Heart left ventricle (tissue), 16 donors: ENCODE data around the gene ERLEC1. TPM values are rescaled to one million over a fixed set of nuclear protein-coding genes. Genes with fewer than 3 reads are reported as not detected.
"Not testable (repeated sequence)": the region's sequence is repeated elsewhere in the genome, so short reads cannot be mapped to it uniquely, and the experiment has no call there.

Experiments used
- ATAC-seq, 4 donors: fragments of 200-7000 bp; cut with Tn5 transposase; one replicate each; pipeline ENCODE4 v1.9.1; 2020 to 2022; ENCODE audit warnings: moderate library complexity in 4 of 4, mild to moderate bottlenecking in 3 of 4, moderate number of reproducible peaks in 1 of 4
- DNase-seq, 5 donors: peaks; one replicate each; pipeline ENCODE4 v3.0.0-alpha.2; 2020
- H3K27ac ChIP-seq, 12 donors: fragments of 200-600 bp; sonication (generic) in 4 of 12; one replicate each; pipeline versions ENCODE4 v1.5.0 to v1.8.0; 2016 to 2022; ENCODE audit warnings: mild to moderate bottlenecking in 2 of 12
- H3K27me3 ChIP-seq, 9 donors: fragments of 200-600 bp; sonication (generic) in 2 of 9; one replicate each; pipeline versions ENCODE4 v1.5.1 to v1.8.0; 2016 to 2022; ENCODE audit warnings: mild to moderate bottlenecking in 3 of 9
- H3K36me3 ChIP-seq, 9 donors: fragments of 200-600 bp; sonication (generic) in 2 of 9; one replicate each; pipeline versions ENCODE4 v1.5.0 to v1.8.0; 2018 to 2022; ENCODE audit warnings: mild to moderate bottlenecking in 2 of 9
- H3K4me1 ChIP-seq, 12 donors: fragments of 200-600 bp; sonication (generic) in 4 of 12; one replicate each; pipeline versions ENCODE4 v1.5.0 to v1.8.0; 2016 to 2022; ENCODE audit warnings: mild to moderate bottlenecking in 3 of 12
- H3K4me3 ChIP-seq, 12 donors: fragments of 200-600 bp; sonication (generic) in 4 of 12; one replicate each; pipeline versions ENCODE4 v1.5.0 to v1.8.0; 2017 to 2022; ENCODE audit warnings: mild to moderate bottlenecking in 9 of 12, moderate library complexity in 4 of 12
- H3K9me3 ChIP-seq, 12 donors: fragments of 200-600 bp; sonication (generic) in 4 of 12; one replicate each; pipeline versions ENCODE4 v1.5.0 to v1.8.0; 2016 to 2022; ENCODE audit warnings: mild to moderate bottlenecking in 1 of 12
- CTCF ChIP-seq, 12 donors: fragments of 200-600 bp; sonication (generic) in 4 of 12; IDR thresholded peaks; one replicate each; pipeline versions ENCODE4 v1.5.0 to v1.8.0; 2018 to 2022; ENCODE audit warnings: antibody characterized with exemption in 12 of 12, mild to moderate bottlenecking in 5 of 12
- POLR2A ChIP-seq, 2 donors: fragments of 450-650 bp; IDR thresholded peaks; one replicate each; pipeline ENCODE4 v1.6.1; 2017; ENCODE audit warnings: antibody characterized with exemption in 2 of 2, mild to moderate bottlenecking in 2 of 2, moderate library complexity in 2 of 2
- WGBS, 4 donors: extraction: QIAGEN DNeasy Blood & Tissue Kit in 2 of 4; methylation state at CpG; one replicate each; pipeline versions ENCODE4 v1.1.5 to v1.1.7; 2013 to 2018; 5-methylcytosine and 5-hydroxymethylcytosine counted together
- intact Hi-C, 10 donors: fragments of 100-400 bp; cut with DNase I; formaldehyde crosslinking; loops; one replicate each; pipeline versions ENCODE4 v1.11.1 to v1.14.2; 2022
- polyA plus RNA-seq, 2 donors: library from polyadenylated mRNA; stranded (reverse); fragments of 200-250 nt; gene quantifications; one replicate each; pipeline ENCODE4 v1.2.3, GENCODE V29; 2013
- total RNA-seq, 9 donors: library from RNA; depleted of rRNA in 2 of 9; stranded (reverse); fragments of >200 nt in 2 of 9; fragmentation: NEBNext Ultra II Directional in 3 of 9; extraction: Animal tissue kit (Norgen Biotek cat#: 25700) in 3 of 9; gene quantifications; one replicate each; pipeline versions ENCODE4 v1.1.0 to v1.2.4, GENCODE V29; 2016 to 2023
- donor health status: ischemic (EF 13 %, LVEDD 7.1; RV severe dilation, severe dysfunction).
- donor health status: healthy with polysubstance abuse.
- donor health status: DM: no; HTN: yes; CAD: no.
- donor health status: DM: no; HTN: no; CAD: no.
- donor health status: ischemic (EF 25% LVEDD 6.9; RV normal size, moderate dysfunction).
- donor health status: ischemic (EF 25% LVEDD 5.7; RV mildly dilated, moderate dysfunction).
- donor health status: healthy.
- donor health status: DM: yes; HTN: yes; CAD: no.
- donor health status: ischemic (EF 35%, LVEDD 5.7; RV mildly dilated, moderate dysfunction).
- donor health status: nonischemic (EF 11% LVEDD 7.7; RV severe dilation, severe dysfunction).
- donor health status: DM: yes; HTN: yes; CAD: no.
- donor health status: PGD.
- donor health status: ischemic (EF 29% LVEDD 5.4; RV normal size, mild dysfunction).
- donor health status: nonischemic (EF 23%, LVEDD 6.1; RV moderate dilation, normal function).

The ERLEC1 gene
- total and polyA plus RNA-seq, 11 donors = 14.6 to 63.6 (median 42.7) TPM

DNA sequence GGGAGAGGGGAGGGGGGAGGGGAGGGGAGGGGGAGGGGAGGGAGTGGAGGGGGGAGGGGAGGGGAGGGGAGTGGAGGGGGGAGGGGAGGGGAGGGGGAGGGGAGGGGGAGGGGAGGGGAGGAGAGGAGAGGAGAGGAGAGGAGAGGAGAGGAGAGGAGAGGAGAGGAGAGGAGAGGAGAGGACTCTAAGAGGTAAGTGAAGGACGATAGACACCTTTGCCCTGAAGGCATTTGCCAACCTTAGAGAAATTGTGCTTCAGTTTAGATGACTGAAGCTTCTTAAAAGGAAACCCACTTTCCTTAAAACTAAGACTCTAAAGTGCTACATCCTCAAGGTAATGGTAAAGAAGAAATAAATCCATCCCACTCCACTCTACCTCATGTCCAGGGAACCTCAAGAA, 53.7 kb downstream of the ERLEC1 start:
- no peak for ATAC-seq
- H3K9me3 ChIP-seq = no peaks in the 10 kb centered on the region
- WGBS, 4 donors = 76 to 83% (median 78%) methylated on average over 1 of the region's 1 CpG

GRCh38 chr2:53841651-53842050, 54.8 kb downstream of the ERLEC1 start:
- H3K27ac ChIP-seq, DNase-seq, intact Hi-C loops, H3K27me3 ChIP-seq, H3K9me3 ChIP-seq, H3K4me3 ChIP-seq, H3K36me3 ChIP-seq, H3K4me1 ChIP-seq, ATAC-seq: not testable (repeated sequence)
- 93 to 98% (median 95%) methylated on average over 7 of the region's 7 CpGs for WGBS, 4 donors

More for the DNA sequence above, 53.7 kb downstream of the ERLEC1 start:
- Histone ChIP-seq H3K27me3 (no peaks in the 10 kb centered on the region), H3K4me1 (no peaks in the 10 kb centered on the region), H3K36me3 (peaks cover 0 to 4% (median 0%) of the 10 kb centered on the region in 9 donors), H3K4me3 (no peak overlapping the region), H3K27ac (no peak overlapping the region)
- no peak for DNase-seq
- intact Hi-C loops = no loop called here
- no peak for TF ChIP-seq POLR2A (IDR thresholded peaks at IDR 0.05)
- TF ChIP-seq CTCF (IDR thresholded peaks at IDR 0.05) = no peak

GRCh38 chr2:53842891-53843290, 56.0 kb downstream of the ERLEC1 start:
- DNase-seq (no peak), ATAC-seq (peak in 1 of 4 donors; percentile 13)
- Histone ChIP-seq H3K9me3 (no peaks in the 10 kb centered on the region), H3K27ac (no peak overlapping the region), H3K4me1 (no peaks in the 10 kb centered on the region), H3K36me3 (peaks cover 0 to 4% (median 0%) of the 10 kb centered on the region in 9 donors), H3K4me3 (no peak overlapping the region), H3K27me3 (no peaks in the 10 kb centered on the region)
- intact Hi-C loops = no loop called here
- WGBS, 4 donors = 34 to 57% (median 52%) methylated on average over 3 of the region's 3 CpGs
- TF ChIP-seq POLR2A (IDR thresholded peaks at IDR 0.05) (no peak), CTCF (IDR thresholded peaks at IDR 0.05) (no peak)

DNA sequence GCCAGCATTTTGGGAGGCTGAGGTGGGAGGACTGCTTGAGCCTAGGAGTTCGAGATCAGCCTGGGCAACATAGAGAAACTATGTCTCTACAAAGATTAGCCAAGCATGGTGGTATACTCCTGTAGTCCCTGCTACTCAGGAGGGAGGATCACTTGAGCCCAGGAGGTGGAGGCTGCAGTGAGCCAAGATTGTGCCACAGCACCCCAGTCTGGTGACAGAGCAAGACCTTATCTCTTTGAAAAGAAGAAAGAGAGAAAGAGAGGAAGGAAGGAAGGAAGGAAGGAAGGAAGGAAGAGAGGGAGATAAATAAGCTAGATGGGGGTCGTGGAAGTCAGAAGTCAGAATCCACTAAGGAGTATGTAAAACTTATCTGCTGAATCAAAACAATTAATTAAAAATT, 56.8 kb downstream of the ERLEC1 start:
- ATAC-seq (no peak), DNase-seq (no peak)
- TF ChIP-seq POLR2A (IDR thresholded peaks at IDR 0.05) = no peak
- TF ChIP-seq CTCF (IDR thresholded peaks at IDR 0.05) = no peak
- Histone ChIP-seq H3K9me3 (no peaks in the 10 kb centered on the region), H3K27ac (no peak overlapping the region), H3K27me3 (no peaks in the 10 kb centered on the region), H3K36me3 (peaks cover 0 to 7% (median 0%) of the 10 kb centered on the region in 9 donors), H3K4me1 (no peaks in the 10 kb centered on the region), H3K4me3 (no peak overlapping the region)
- intact Hi-C loops = no loop called here
- WGBS, 4 donors = 67 to 73% (median 72%) methylated on average over 2 of the region's 2 CpGs

DNA sequence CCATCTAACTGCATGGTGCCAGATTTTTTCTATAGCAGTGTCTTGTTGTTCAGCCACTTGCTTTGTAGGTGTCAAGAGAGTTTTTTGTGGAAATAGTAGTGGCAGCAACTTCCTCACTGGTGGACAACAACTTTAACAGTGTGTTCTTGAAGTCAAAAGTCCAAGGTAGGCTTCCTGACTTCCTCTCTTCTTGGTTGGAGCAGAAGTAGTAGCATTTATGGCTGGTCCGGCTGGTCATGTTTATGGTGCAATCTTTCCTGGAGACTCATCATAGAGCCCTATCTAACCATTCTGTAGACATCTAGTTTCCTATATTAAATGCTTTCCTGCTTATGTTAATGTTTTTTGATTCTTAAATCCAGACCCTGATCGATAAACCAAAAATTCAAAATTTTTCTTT, 61.2 kb downstream of the ERLEC1 start:
- no peaks in the 10 kb centered on the region for H3K4me1 ChIP-seq
- no peaks in the 10 kb centered on the region for H3K9me3 ChIP-seq
- no peak overlapping the region for H3K27ac ChIP-seq
- no peak for ATAC-seq
- H3K36me3 ChIP-seq = peaks cover 0 to 10% (median 2%) of the 10 kb centered on the region in 9 donors
- 92 to 97% (median 94%) methylated on average over 2 of the region's 2 CpGs for WGBS, 4 donors
- intact Hi-C loops = no loop called here
- TF ChIP-seq POLR2A (IDR thresholded peaks at IDR 0.05) (no peak), CTCF (IDR thresholded peaks at IDR 0.05) (no peak)
- no peak overlapping the region for H3K4me3 ChIP-seq
- no peak for DNase-seq
- no peaks in the 10 kb centered on the region for H3K27me3 ChIP-seq

DNA sequence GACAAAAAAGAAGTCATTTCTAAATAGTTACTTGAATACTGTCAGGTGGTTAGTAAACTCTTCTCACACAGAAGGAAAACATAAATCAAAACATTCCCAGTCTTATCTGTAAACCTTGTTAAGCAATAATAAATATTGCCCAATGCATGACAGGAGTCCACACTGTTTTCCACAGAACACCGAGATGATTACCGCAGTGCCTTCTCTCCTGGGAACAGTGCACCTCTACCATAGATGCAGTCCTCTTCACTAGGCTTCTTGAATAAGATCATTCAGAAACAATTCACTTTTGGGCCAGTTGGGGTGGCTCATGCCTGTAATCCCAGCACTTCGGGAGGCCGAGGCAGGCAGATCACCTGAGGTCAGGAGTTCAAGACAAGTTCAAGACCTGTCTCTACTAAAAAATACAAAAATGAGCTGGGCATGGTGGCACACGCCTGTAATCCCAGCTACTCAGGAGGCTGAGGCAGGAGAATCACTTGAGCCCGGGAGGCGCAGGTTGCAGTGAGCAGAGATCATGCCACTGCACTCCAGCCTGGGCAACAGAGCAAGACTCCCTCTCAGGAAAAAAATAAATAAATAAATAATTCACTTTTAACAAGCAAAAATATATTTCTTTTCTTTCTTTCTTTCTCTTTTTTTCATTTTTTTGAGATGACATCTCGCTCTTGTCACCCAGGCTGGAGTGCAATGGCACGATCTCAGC, 64.4 kb downstream of the ERLEC1 start:
- H3K4me1 ChIP-seq, H3K9me3 ChIP-seq, DNase-seq, H3K4me3 ChIP-seq, H3K27ac ChIP-seq, intact Hi-C loops, H3K27me3 ChIP-seq, ATAC-seq: not testable (repeated sequence)
- peaks cover 0 to 24% (median 15%) of the 10 kb centered on the region in 9 donors for H3K36me3 ChIP-seq
- WGBS, 4 donors = 92 to 97% (median 97%) methylated on average over 9 of the region's 9 CpGs
